ENCODE data around the gene YARS1. TPM values are rescaled to one million over a fixed set of nuclear protein-coding genes. Genes with fewer than 3 reads are reported as not detected.

YARS1 gene
- 10 to 100 TPM; 68.4 to 77.3 (median 72.1) TPM for polyA plus RNA-seq (ENCODE audit: insufficient read depth in 1 of 5, insufficient read length in 5 of 5, low replicate concordance in 1 of 5)
- long read RNA-seq, donor 1, transcript YARS-201 (13 exons, 3,238 nt), result major isoform, 10 of 20 reads
- long read RNA-seq, donor 1, partial matches to known transcripts, result 0 of 20 reads
- long read RNA-seq, donor 1, other reads (novel, unspliced or antisense), result 0 of 20 reads
- long read RNA-seq, donor 2, transcript YARS-201 (13 exons, 3,238 nt), result major isoform, 7 of 10 reads
- long read RNA-seq, donor 2, partial matches to known transcripts, result 0 of 10 reads
- long read RNA-seq, donor 2, other reads (novel, unspliced or antisense), result 0 of 10 reads
- long read RNA-seq, donor 3, partial matches to known transcripts, result 19 of 26 reads
- long read RNA-seq, donor 3, other reads (novel, unspliced or antisense), result 0 of 26 reads
- long read RNA-seq, donor 4, partial matches to known transcripts, result 0 of 9 reads
- long read RNA-seq, donor 4, other reads (novel, unspliced or antisense), result 0 of 9 reads
- long read RNA-seq, donor 5, transcript YARS-201 (13 exons, 3,238 nt), result major isoform, 13 of 17 reads
- long read RNA-seq, donor 5, partial matches to known transcripts, result 0 of 17 reads
- long read RNA-seq, donor 5, other reads (novel, unspliced or antisense), result 0 of 17 reads
- long read RNA-seq, donor 6, transcript YARS-201 (13 exons, 3,238 nt), result major isoform, 13 of 15 reads
- long read RNA-seq, donor 6, partial matches to known transcripts, result 0 of 15 reads
- long read RNA-seq, donor 6, other reads (novel, unspliced or antisense), result 0 of 15 reads
- long read RNA-seq, donor 7, transcript YARS-201 (13 exons, 3,238 nt), result major isoform, 6 of 14 reads
- long read RNA-seq, donor 7, partial matches to known transcripts, result 6 of 14 reads
- long read RNA-seq, donor 7, other reads (novel, unspliced or antisense), result 0 of 14 reads
- long read RNA-seq, donor 8, transcript YARS-209 (2 exons, 2,178 nt), result major isoform, 5 of 8 reads
- long read RNA-seq, donor 8, partial matches to known transcripts, result 0 of 8 reads
- long read RNA-seq, donor 8, other reads (novel, unspliced or antisense), result 0 of 8 reads

GRCh38 chr1:32817159-32817814 lies at the start of gene YARS1, which contains the start of gene S100PBP:
Gene YARS1 (minus strand): TSS chr1:32817358. CDS start chr1:32817244, 114 bp downstream.
Gene S100PBP (plus strand): TSS chr1:32817653. CDS start chr1:32826100, 8,447 bp downstream.
- DNase-seq, result peak; percentile 99

GRCh38 chr1:32865639-32866405 lies 48.7 kb upstream of the YARS1 start:
- DNase-seq, result no peak

GRCh38 chr1:32864375-32865019 lies 47.3 kb upstream of the YARS1 start:
- no peak for DNase-seq

- no peak for DNase-seq
Measured at GRCh38 chr1:32863881-32864245, 46.7 kb upstream of the YARS1 start.

- DNase-seq, result no peak
Measured at GRCh38 chr1:32863218-32863880, 46.2 kb upstream of the YARS1 start.

GRCh38 chr1:32861904-32862695 lies 44.9 kb upstream of the YARS1 start:
- no peak for DNase-seq

GRCh38 chr1:32860566-32860965 lies 43.4 kb upstream of the YARS1 start:
- no peak for DNase-seq

- DNase-seq, result no peak
Measured at GRCh38 chr1:32859915-32860314, 42.8 kb upstream of the YARS1 start.

GRCh38 chr1:32858791-32859190 lies 41.6 kb upstream of the YARS1 start:
- DNase-seq, result no peak

GRCh38 chr1:32858136-32858535 lies 41.0 kb upstream of the YARS1 start:
- DNase-seq, result no peak

- DNase-seq, result no peak
Measured at GRCh38 chr1:32855861-32856617, 38.9 kb upstream of the YARS1 start.

- no peak for DNase-seq
Measured at GRCh38 chr1:32848354-32849063, 31.4 kb upstream of the YARS1 start.

- no peak for DNase-seq
Measured at GRCh38 chr1:32831878-32832277, 14.7 kb upstream of the YARS1 start.

- no peak for DNase-seq
Measured at GRCh38 chr1:32830092-32830852, 13.1 kb upstream of the YARS1 start.

GRCh38 chr1:32828341-32828740 lies 11.2 kb upstream of the YARS1 start:
- DNase-seq, result no peak

GRCh38 chr1:32825181-32825580 lies 8.0 kb upstream of the YARS1 start:
- no peak for DNase-seq
